ENCODE data around the gene HHIP. TPM values are rescaled to one million over a fixed set of nuclear protein-coding genes. Genes with fewer than 3 reads are reported as not detected.

HHIP gene
- total and polyA plus RNA-seq, 9 donors = 0.43 to 4.2 (median 1.1) TPM

DNA sequence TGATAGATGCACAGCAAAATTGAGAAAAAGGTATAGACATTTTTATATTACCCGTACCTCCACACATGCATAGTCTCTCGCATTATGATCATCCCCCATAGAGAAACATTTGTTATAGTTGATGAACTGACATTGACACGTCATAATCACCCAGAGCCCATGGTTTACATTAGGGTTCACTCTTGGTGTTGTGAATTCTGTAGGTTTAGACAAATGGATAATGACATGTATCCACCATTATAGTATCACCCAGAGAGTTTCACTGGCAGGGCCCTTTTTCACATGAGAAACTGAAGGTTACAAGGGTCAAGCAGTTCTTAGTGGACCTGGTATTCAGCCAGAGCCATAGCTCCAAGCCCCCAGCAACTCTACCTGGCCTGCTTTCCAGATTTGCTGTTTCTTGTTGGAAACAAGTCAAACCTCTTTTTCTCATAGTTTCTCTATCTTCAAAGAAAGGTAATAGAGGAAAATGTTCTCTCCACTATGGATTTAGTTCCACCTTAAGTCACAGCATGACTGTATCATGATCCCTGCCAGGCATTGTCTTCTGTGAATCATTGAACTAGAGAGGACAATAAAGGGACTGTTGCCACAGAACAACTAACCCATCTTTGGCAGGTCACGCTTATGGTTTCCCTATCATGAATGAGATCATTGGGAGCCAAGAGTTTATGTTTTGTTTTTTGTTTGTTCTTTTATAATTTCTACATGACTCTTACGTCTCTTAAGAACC, 64.0 kb downstream of the HHIP start:
- Histone ChIP-seq H3K27ac (no peak overlapping the region), H3K4me1 (ENCODE audit: insufficient read depth) (peaks cover 3% of the 10 kb centered on the region), H3K27me3 (no peaks in the 10 kb centered on the region), H3K9me3 (no peaks in the 10 kb centered on the region), H3K4me3 (no peak overlapping the region), H3K36me3 (no peaks in the 10 kb centered on the region)
- no peak for DNase-seq
- TF ChIP-seq, protein P1, sequence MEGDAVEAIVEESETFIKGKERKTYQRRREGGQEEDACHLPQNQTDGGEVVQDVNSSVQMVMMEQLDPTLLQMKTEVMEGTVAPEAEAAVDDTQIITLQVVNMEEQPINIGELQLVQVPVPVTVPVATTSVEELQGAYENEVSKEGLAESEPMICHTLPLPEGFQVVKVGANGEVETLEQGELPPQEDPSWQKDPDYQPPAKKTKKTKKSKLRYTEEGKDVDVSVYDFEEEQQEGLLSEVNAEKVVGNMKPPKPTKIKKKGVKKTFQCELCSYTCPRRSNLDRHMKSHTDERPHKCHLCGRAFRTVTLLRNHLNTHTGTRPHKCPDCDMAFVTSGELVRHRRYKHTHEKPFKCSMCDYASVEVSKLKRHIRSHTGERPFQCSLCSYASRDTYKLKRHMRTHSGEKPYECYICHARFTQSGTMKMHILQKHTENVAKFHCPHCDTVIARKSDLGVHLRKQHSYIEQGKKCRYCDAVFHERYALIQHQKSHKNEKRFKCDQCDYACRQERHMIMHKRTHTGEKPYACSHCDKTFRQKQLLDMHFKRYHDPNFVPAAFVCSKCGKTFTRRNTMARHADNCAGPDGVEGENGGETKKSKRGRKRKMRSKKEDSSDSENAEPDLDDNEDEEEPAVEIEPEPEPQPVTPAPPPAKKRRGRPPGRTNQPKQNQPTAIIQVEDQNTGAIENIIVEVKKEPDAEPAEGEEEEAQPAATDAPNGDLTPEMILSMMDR (IDR thresholded peaks at IDR 0.05) = no peak
- TF ChIP-seq POLR2A (IDR thresholded peaks at IDR 0.05) (no peak), EP300 (IDR thresholded peaks at IDR 0.05) (no peak)
- intact Hi-C loops (cut with DNase I) = no loop called here
- WGBS, 3 donors = 91 to 98% (median 92%) methylated on average over 5 of the region's 5 CpGs

DNA sequence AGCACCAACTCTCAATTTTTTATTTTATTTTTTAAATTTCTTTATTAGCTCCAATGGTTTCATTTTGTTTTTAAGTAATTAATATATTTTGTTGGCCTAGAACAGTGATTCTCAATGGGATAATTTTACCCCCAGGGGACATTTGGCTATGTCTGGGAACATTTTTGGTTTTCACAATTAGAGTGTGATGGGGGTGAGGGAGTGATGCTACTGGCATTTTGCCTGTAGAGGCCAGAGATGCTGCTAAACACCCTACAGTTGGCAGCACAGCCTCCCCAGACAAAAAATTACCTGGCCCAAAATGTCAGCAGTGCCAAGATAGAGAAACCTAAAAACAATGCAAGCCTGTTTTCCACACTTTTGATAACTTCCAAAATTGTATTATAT, 64.6 kb downstream of the HHIP start:
- peaks cover 3% of the 10 kb centered on the region for H3K4me1 ChIP-seq (ENCODE audit: insufficient read depth)
- H3K9me3 ChIP-seq = no peaks in the 10 kb centered on the region
- DNase-seq = no peak
- intact Hi-C loops (cut with DNase I) = no loop called here
- TF ChIP-seq POLR2A (IDR thresholded peaks at IDR 0.05) = no peak
- TF ChIP-seq, protein P1 (IDR thresholded peaks at IDR 0.05) = no peak
- TF ChIP-seq EP300 (IDR thresholded peaks at IDR 0.05) = no peak
- no peaks in the 10 kb centered on the region for H3K36me3 ChIP-seq
- H3K27me3 ChIP-seq = no peaks in the 10 kb centered on the region
- H3K27ac ChIP-seq = no peak overlapping the region
- H3K4me3 ChIP-seq = no peak overlapping the region

DNA sequence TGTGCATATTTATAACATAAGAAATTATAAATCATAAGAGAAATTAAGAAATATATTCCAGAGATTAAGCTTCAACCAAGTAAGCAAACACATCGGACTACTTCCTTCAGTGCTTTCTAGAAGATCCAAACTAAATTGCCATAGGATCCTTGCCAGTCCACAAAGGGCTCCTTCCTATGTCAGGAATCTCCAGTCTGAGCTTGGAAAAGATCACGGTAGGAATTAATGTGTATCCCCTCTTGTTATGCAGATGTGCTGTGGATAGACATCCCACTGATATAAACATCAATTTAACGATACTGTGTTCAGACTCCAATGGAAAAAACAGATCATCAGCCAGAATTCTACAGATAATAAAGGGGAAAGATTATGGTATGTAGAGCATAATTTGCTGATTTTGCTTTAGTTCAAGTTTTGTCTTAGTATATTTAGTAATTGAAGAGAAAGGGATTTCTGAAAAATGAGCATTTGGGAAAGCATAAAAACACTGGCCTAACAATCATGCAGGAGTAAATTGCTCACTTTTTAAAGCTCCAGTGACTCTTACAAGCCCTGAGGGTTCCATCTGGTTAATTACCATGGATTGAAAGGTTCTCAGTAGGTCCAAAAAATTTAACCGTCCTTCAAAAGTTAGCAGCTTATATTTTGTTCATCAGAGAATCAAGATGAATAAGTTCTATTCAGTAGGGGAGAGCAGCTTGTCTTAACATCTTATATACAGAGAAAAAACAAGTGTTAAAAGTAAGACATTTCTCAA, 65.9 kb downstream of the HHIP start:
- no peak for DNase-seq
- no peak overlapping the region for H3K4me3 ChIP-seq
- no peak overlapping the region for H3K27ac ChIP-seq
- WGBS, 3 donors = 76 to 82% (median 77%) methylated on average over 4 of the region's 4 CpGs
- H3K36me3 ChIP-seq = no peaks in the 10 kb centered on the region
- TF ChIP-seq, protein P1 (IDR thresholded peaks at IDR 0.05) = no peak
- TF ChIP-seq POLR2A (IDR thresholded peaks at IDR 0.05) (no peak), EP300 (IDR thresholded peaks at IDR 0.05) (no peak)
- no peaks in the 10 kb centered on the region for H3K9me3 ChIP-seq
- peaks cover 3% of the 10 kb centered on the region for H3K4me1 ChIP-seq (ENCODE audit: insufficient read depth)
- intact Hi-C loops (cut with DNase I) = no loop called here
- H3K27me3 ChIP-seq = no peaks in the 10 kb centered on the region

- no peak overlapping the region for H3K27ac ChIP-seq
- TF ChIP-seq POLR2A (IDR thresholded peaks at IDR 0.05) (no peak), EP300 (IDR thresholded peaks at IDR 0.05) (no peak)
- TF ChIP-seq, protein P1 (IDR thresholded peaks at IDR 0.05) = no peak
- no peak overlapping the region for H3K4me3 ChIP-seq
- intact Hi-C loops (cut with DNase I) = no loop called here
- peaks cover 3% of the 10 kb centered on the region for H3K4me1 ChIP-seq (ENCODE audit: insufficient read depth)
- 5 to 17% (median 6%) methylated on average over 3 of the region's 3 CpGs for WGBS, 3 donors
- H3K27me3 ChIP-seq = no peaks in the 10 kb centered on the region
- DNase-seq = no peak
- H3K36me3 ChIP-seq = no peaks in the 10 kb centered on the region
- H3K9me3 ChIP-seq = no peaks in the 10 kb centered on the region
Measured at GRCh38 chr4:144712775-144713174, 66.8 kb downstream of the HHIP start.
